IMR-90 (cell line): ENCODE data around the gene BBIP1. TPM values are rescaled to one million over a fixed set of nuclear protein-coding genes. Genes with fewer than 3 reads are reported as not detected.

ENCODE experiments used
- ATAC-seq: fragments of 200-7000 bp; cut with Tn5 transposase; 2 replicates; pipeline ENCODE4 v1.9.1; 2020; ENCODE audit warnings: low read depth, mild to moderate bottlenecking, moderate library complexity
- BruUV-seq: library from RNA; stranded (reverse); fragments of 400-500 nt; replicated peaks from 2 replicates; lab custom pipeline; 2021; lab: Mats Ljungman, UMichigan
- CTCF ChIA-PET: fragments of 300-600 bp; formaldehyde crosslinking; extraction: SDS; loops from one replicate; lab custom pipeline; 2021; ENCODE audit warnings: antibody characterized with exemption; lab: Yijun Ruan, JAX
- POLR2A ChIA-PET: fragments of 300-600 bp; sonication (Branson Sonifier 250); formaldehyde crosslinking; loops from one replicate; lab custom pipeline; 2022; ENCODE audit warnings: antibody characterized with exemption; ENCODE audit not compliant: unreplicated experiment; lab: Charles Lee
- DNase-seq: peaks from one replicate; pipeline ENCODE4 v3.0.0; 2013
- H2AFZ ChIP-seq: replicated peaks from 2 replicates; pipeline ENCODE3; 2013; ENCODE audit warnings: low read length, mild to moderate bottlenecking; ENCODE audit not compliant: poor library complexity
- H2AK5ac ChIP-seq: 2 replicates; pipeline ENCODE4 v1.6.1; 2013; ENCODE audit warnings: low read depth, low read length, inconsistent platforms
- H2AK9ac ChIP-seq: replicated peaks from 2 replicates; pipeline ENCODE3; 2013; ENCODE audit warnings: mild to moderate bottlenecking, low read depth, low read length, moderate library complexity; ENCODE audit not compliant: poor library complexity
- H2BK120ac ChIP-seq: 2 replicates; pipeline ENCODE4 v1.6.1; 2013; ENCODE audit warnings: low read depth, low read length, inconsistent platforms
- H2BK15ac ChIP-seq: 3 replicates; pipeline ENCODE4 v1.6.1; 2013; ENCODE audit warnings: low read depth, low read length, inconsistent platforms
- H2BK20ac ChIP-seq: 2 replicates; pipeline ENCODE4 v1.6.1; 2013; ENCODE audit warnings: low read depth, mild to moderate bottlenecking, inconsistent platforms, low read length, moderate library complexity
- H2BK5ac ChIP-seq: 2 replicates; pipeline ENCODE4 v1.6.1; 2013; ENCODE audit warnings: mild to moderate bottlenecking, low read depth, low read length, inconsistent platforms; ENCODE audit not compliant: poor library complexity, severe bottlenecking
- H3K14ac ChIP-seq: replicated peaks from 2 replicates; pipeline ENCODE4 v1.6.1; 2013; ENCODE audit warnings: low read depth, low read length, inconsistent platforms
- H3K18ac ChIP-seq: 2 replicates; pipeline ENCODE4 v1.6.1; 2013; ENCODE audit warnings: low read depth, low read length, control low read depth
- H3K23ac ChIP-seq: 2 replicates; pipeline ENCODE4 v1.6.1; 2013; ENCODE audit warnings: low read depth, low read length, inconsistent platforms
- H3K27ac ChIP-seq: 2 replicates; pipeline ENCODE4 v1.5.1; 2013; ENCODE audit warnings: mild to moderate bottlenecking, control low read depth, low read length; ENCODE audit not compliant: insufficient read depth
- H3K27me3 ChIP-seq: 2 replicates; pipeline ENCODE4 v1.6.1; 2013; ENCODE audit warnings: low read length; ENCODE audit not compliant: control insufficient read depth, insufficient read depth
- H3K36me3 ChIP-seq: 2 replicates; pipeline ENCODE4 v1.6.1; 2013; ENCODE audit warnings: low read length, mixed read lengths; ENCODE audit not compliant: control insufficient read depth, insufficient read depth
- H3K4ac ChIP-seq: 2 replicates; pipeline ENCODE4 v1.6.1; 2013; ENCODE audit warnings: low read depth, low read length, inconsistent platforms
- H3K4me1 ChIP-seq: 2 replicates; pipeline ENCODE4 v1.6.1; 2013; ENCODE audit warnings: low read length, mixed read lengths; ENCODE audit not compliant: control insufficient read depth, insufficient read depth
- H3K4me2 ChIP-seq: 2 replicates; pipeline ENCODE4 v1.6.1; 2013; ENCODE audit warnings: low read depth, mild to moderate bottlenecking, control low read depth, low read length, moderate library complexity
- H3K4me3 ChIP-seq: 2 replicates; pipeline ENCODE4 v1.5.1; 2013; ENCODE audit warnings: low read depth, mild to moderate bottlenecking, control low read depth, low read length, moderate library complexity; ENCODE audit not compliant: insufficient read depth
- H3K56ac ChIP-seq: 2 replicates; pipeline ENCODE4 v1.6.1; 2013; ENCODE audit warnings: low read length, inconsistent platforms; ENCODE audit not compliant: insufficient read depth; ENCODE audit errors: extremely low read depth
- H3K79me1 ChIP-seq, 2 experiments: 2 replicates each; pipeline ENCODE4 v1.6.1; 2013; ENCODE audit warnings: low read length in 2 of 2, inconsistent platforms in 1 of 2, low read depth in 1 of 2
- H3K9ac ChIP-seq: 2 replicates; pipeline ENCODE4 v1.6.1; 2013; ENCODE audit warnings: low read depth, low read length, control low read depth
- H3K9me1 ChIP-seq: 2 replicates; pipeline ENCODE4 v1.6.1; 2013; ENCODE audit warnings: low read length, inconsistent platforms; ENCODE audit not compliant: insufficient read depth
- H3K9me3 ChIP-seq: 2 replicates; pipeline ENCODE4 v1.6.1; 2013; ENCODE audit warnings: low read length; ENCODE audit not compliant: control insufficient read depth, insufficient read depth
- H4K20me1 ChIP-seq: 2 replicates; pipeline ENCODE4 v1.6.1; 2013; ENCODE audit warnings: low read length, inconsistent platforms; ENCODE audit not compliant: insufficient read depth
- H4K5ac ChIP-seq: 2 replicates; pipeline ENCODE4 v1.6.1; 2013; ENCODE audit warnings: mild to moderate bottlenecking, low read depth, low read length, control low read depth
- H4K8ac ChIP-seq, 2 experiments: 2 replicates each; pipeline ENCODE4 v1.6.1; 2013; ENCODE audit warnings: low read depth in 2 of 2, low read length in 2 of 2, control low read depth in 1 of 2, inconsistent platforms in 1 of 2
- H4K91ac ChIP-seq: 2 replicates; pipeline ENCODE4 v1.6.1; 2013; ENCODE audit warnings: low read depth, low read length, inconsistent platforms; ENCODE audit not compliant: insufficient read depth
- CEBPB ChIP-seq: IDR thresholded peaks from 2 replicates; pipeline ENCODE4 v1.6.1; 2012; ENCODE audit warnings: low read depth, low read length, improper control_type of control experiment
- ELK1 ChIP-seq: fragments of 150-350 bp; IDR thresholded peaks from 2 replicates; pipeline ENCODE4 v1.6.1; 2016; ENCODE audit warnings: low read depth, mild to moderate bottlenecking, low read length, moderate library complexity, borderline replicate concordance
- MAZ ChIP-seq: IDR thresholded peaks from 2 replicates; pipeline ENCODE4 v1.6.1; 2012; ENCODE audit warnings: low read depth, mild to moderate bottlenecking, low read length, improper control_type of control experiment, moderate library complexity, borderline replicate concordance
- RFX5 ChIP-seq: IDR thresholded peaks from 2 replicates; pipeline ENCODE4 v1.8.0; 2012; ENCODE audit warnings: low read depth, mild to moderate bottlenecking, low read length, moderate library complexity
- SMC3 ChIP-seq: fragments of 150-350 bp; IDR thresholded peaks from 2 replicates; pipeline ENCODE4 v1.6.1; 2016; ENCODE audit warnings: low read depth, mild to moderate bottlenecking, antibody characterized with exemption, low read length, moderate library complexity
- WGBS, 2 experiments: methylation state at CpG; one replicate each; pipeline versions ENCODE4 v1.1.5 to v1.1.7; 2013; ENCODE audit warnings: missing lambda C conversion rate in 2 of 2; ENCODE audit not compliant: insufficient read length in 1 of 2; ENCODE audit errors: extremely low coverage in 2 of 2; 5-methylcytosine and 5-hydroxymethylcytosine counted together
- dilution Hi-C: fragments of 300-500 bp; cut with HindIII; formaldehyde crosslinking; loops from one replicate; pipeline ENCODE4 v1.14.3; 2018; ENCODE audit warnings: low sequenced_read_pairs; ENCODE audit not compliant: unreplicated experiment
- in situ Hi-C: fragments of 300-500 bp; cut with MboI; formaldehyde crosslinking; loops from 3 replicates; pipeline ENCODE4 v1.14.3; 2019; ENCODE audit warnings: low sequenced_read_pairs, inconsistent platforms, mixed read lengths
- intact Hi-C: fragments of 100-400 bp; cut with micrococcal nuclease; formaldehyde crosslinking; loops from 2 replicates; pipeline ENCODE4 v1.10.0; 2022
- polyA plus RNA-seq, 3 experiments: library from polyadenylated mRNA; depleted of rRNA; stranded (reverse); fragments of >200 nt; gene quantifications; 2 replicates each; pipeline ENCODE4 v1.2.3, GENCODE V29; 2012; ENCODE audit warnings: low replicate concordance in 1 of 3
- total RNA-seq: library from RNA; depleted of rRNA; stranded (reverse); fragments of >200 nt; gene quantifications from 2 replicates; pipeline ENCODE4 v1.2.3, GENCODE V29; 2012
- TF ChIP-seq, protein P1 (sequence below): fragments of 150-350 bp; IDR thresholded peaks from 2 replicates; pipeline ENCODE4 v1.6.1; 2017; ENCODE audit warnings: mild to moderate bottlenecking, antibody characterized with exemption, low read length, low read depth

Gene BBIP1
- total and polyA plus RNA-seq, 2 of the 4 experiments (the other 2 are of a cell fraction) = 17.4 to 19.9 TPM

DNA sequence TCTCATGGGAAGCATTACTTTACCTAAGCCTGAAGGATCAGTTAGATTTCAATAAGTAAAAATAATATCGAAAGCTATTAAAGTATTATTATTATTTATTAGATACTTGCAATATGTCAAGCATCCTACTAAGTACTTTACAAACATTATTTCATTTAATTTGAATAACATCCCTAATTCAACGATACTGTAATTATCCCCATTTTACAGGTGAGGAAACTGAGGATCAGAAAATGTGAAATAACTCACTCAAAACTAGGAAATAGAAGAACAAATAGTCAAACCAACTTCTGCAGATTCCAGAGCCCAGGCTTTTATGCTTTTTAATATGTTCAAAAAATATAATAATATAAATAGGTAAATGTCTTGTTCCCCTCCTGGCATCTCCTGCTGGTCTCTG, 57.5 kb downstream of the BBIP1 start:
- Histone ChIP-seq H3K56ac (no peak overlapping the region), H3K9me3 (no peaks in the 10 kb centered on the region), H2BK20ac (no peak overlapping the region), H4K8ac (no peak overlapping the region), H3K4me1 (peaks cover 27% of the 10 kb centered on the region), H2BK120ac (no peak overlapping the region), H3K4ac (no peak overlapping the region), H2BK15ac (no peak overlapping the region), H3K79me1 (no peaks in the 10 kb centered on the region), H3K4me2 (no peak overlapping the region), H4K91ac (no peak overlapping the region), H3K9ac (no peak overlapping the region), H3K27ac (no peak overlapping the region), H3K18ac (no peak overlapping the region), H2AK5ac (no peak overlapping the region), H2AFZ (no peak overlapping the region), H2AK9ac (no peak overlapping the region), H3K4me3 (no peak overlapping the region), H3K36me3 (no peaks in the 10 kb centered on the region), H4K20me1 (no peaks in the 10 kb centered on the region), H3K27me3 (no peaks in the 10 kb centered on the region), H3K14ac (no peak overlapping the region), H3K9me1 (peaks cover 4% of the 10 kb centered on the region; the same call in 1 of the 2 replicates), H4K5ac (no peak overlapping the region), H3K23ac (no peak overlapping the region), H2BK5ac (no peak overlapping the region)
- dilution Hi-C loops = no loop called here
- no peak for ATAC-seq
- WGBS, 2 experiments = no CpG with 5 or more reads among the region's 2 CpGs
- DNase-seq = no peak
- ChIA-PET POLR2A (no interaction called here), CTCF (interaction anchor here (0.6 to 1.2 kb wide), 3 partner anchors 22 to 61 kb away, joined by 3 to 4 read pairs (median 4); no protein-coding TSS in a partner anchor)
- in situ Hi-C loops = no loop called here
- no TSS peak for BruUV-seq
- TF ChIP-seq CEBPB = no peak
- TF ChIP-seq ELK1 = no peak
- TF ChIP-seq MAZ = no peak
- TF ChIP-seq RFX5 = no peak
- TF ChIP-seq SMC3 = no peak
- TF ChIP-seq, protein P1, sequence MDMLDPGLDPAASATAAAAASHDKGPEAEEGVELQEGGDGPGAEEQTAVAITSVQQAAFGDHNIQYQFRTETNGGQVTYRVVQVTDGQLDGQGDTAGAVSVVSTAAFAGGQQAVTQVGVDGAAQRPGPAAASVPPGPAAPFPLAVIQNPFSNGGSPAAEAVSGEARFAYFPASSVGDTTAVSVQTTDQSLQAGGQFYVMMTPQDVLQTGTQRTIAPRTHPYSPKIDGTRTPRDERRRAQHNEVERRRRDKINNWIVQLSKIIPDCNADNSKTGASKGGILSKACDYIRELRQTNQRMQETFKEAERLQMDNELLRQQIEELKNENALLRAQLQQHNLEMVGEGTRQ = no peak
- intact Hi-C loops = loop anchor here (5.0 kb wide), 1 partner anchor 34 kb away; no protein-coding TSS in a partner anchor
